Smooth muscle cell (in vitro differentiated cells): ENCODE measurements around the gene ARHGAP15. TPM values are rescaled to one million over a fixed set of nuclear protein-coding genes. Genes with fewer than 3 reads are reported as not detected.
"Not testable (repeated sequence)": the region's sequence is repeated elsewhere in the genome, so short reads cannot be mapped to it uniquely, and the experiment has no call there.

ENCODE experiments used
- DNase-seq: peaks from one replicate; lab custom pipeline; 2025; ENCODE audit not compliant: unreplicated experiment; lab: John Stamatoyannopoulos, UW
- H2AFZ ChIP-seq: fragments of 200-600 bp; sonication (generic); 2 replicates; pipeline ENCODE4 v1.6.0; 2016; ENCODE audit warnings: antibody characterized with exemption, low read depth, mild to moderate bottlenecking
- H3F3A ChIP-seq: fragments of 200-600 bp; sonication (generic); 2 replicates; pipeline ENCODE4 v1.6.0; 2017; ENCODE audit warnings: antibody characterized with exemption, low read depth
- H3K27ac ChIP-seq: fragments of 200-600 bp; sonication (generic); 2 replicates; pipeline ENCODE4 v1.5.1; 2016; ENCODE audit warnings: low read depth, mild to moderate bottlenecking
- H3K27me3 ChIP-seq: fragments of 200-600 bp; sonication (generic); 2 replicates; pipeline ENCODE4 v1.6.1; 2016; ENCODE audit warnings: low read depth, mild to moderate bottlenecking
- H3K36me3 ChIP-seq: fragments of 200-600 bp; sonication (generic); 2 replicates; pipeline ENCODE4 v1.5.1; 2016; ENCODE audit warnings: low read depth
- H3K4me1 ChIP-seq: fragments of 200-600 bp; sonication (generic); 2 replicates; pipeline ENCODE4 v1.5.1; 2016; ENCODE audit warnings: low read depth
- H3K4me2 ChIP-seq: fragments of 200-600 bp; sonication (generic); 2 replicates; pipeline ENCODE4 v1.6.0; 2016; ENCODE audit warnings: mild to moderate bottlenecking
- H3K4me3 ChIP-seq: fragments of 200-600 bp; sonication (generic); 2 replicates; pipeline ENCODE4 v1.5.1; 2016; ENCODE audit warnings: mild to moderate bottlenecking
- H3K79me2 ChIP-seq: fragments of 200-600 bp; sonication (generic); 2 replicates; pipeline ENCODE4 v1.6.0; 2016; ENCODE audit warnings: low read depth, mild to moderate bottlenecking
- H3K9ac ChIP-seq: fragments of 200-600 bp; sonication (generic); 2 replicates; pipeline ENCODE4 v1.6.0; 2016; ENCODE audit warnings: low read depth
- H3K9me3 ChIP-seq: fragments of 200-600 bp; sonication (generic); replicated peaks from 2 replicates; pipeline ENCODE4 v1.5.1; 2016; ENCODE audit warnings: low read depth
- H4K20me1 ChIP-seq: fragments of 200-600 bp; sonication (generic); 2 replicates; pipeline ENCODE4 v1.6.0; 2016; ENCODE audit warnings: low read depth
- WGBS: methylation state at CpG from one replicate; pipeline ENCODE4 v1.1.7; 2016; ENCODE audit warnings: low lambda C conversion rate; 5-methylcytosine and 5-hydroxymethylcytosine counted together
- polyA plus RNA-seq: library from polyadenylated mRNA; unstranded; fragments of >200 nt; fragmentation: Nextera tagmentation; extraction: Ambion mirVana; gene quantifications from 2 replicates; pipeline ENCODE4 v1.2.1, GENCODE V29; 2016
- total RNA-seq: library from RNA; depleted of rRNA; stranded (reverse); fragments of >200 nt; gene quantifications from 2 replicates; pipeline ENCODE4 v1.2.3, GENCODE V29; 2014
- TF ChIP-seq, protein P1 (sequence below): fragments of 200-600 bp; sonication (generic); IDR thresholded peaks from 2 replicates; pipeline ENCODE4 v1.5.1; 2017; ENCODE audit warnings: borderline replicate concordance, mild to moderate bottlenecking, antibody characterized with exemption; ENCODE audit not compliant: insufficient read depth, poor library complexity, severe bottlenecking

ARHGAP15 gene
- total and polyA plus RNA-seq, 2 experiments from 2014 or later = not detected

DNA sequence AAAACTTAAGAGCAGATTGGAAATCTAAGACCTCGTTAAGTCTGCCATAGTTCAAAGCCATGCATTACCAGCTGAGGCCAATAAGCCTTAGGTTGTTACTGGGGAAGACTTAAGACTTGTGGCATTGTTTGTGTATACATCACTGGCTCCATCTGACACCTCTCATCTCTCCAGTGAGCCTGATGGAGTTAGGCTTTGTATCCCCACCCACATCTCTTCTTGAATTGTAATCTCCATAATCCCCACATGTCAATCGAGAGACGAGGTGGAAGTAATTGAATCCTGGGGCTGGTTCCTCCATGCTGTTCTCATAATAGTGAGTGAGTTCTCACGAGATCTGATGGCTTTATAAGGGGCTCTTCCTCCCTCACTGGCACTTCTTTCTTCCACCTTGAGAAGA, 404.6 kb downstream of the ARHGAP15 start:
- Histone ChIP-seq H3F3A (no peaks in the 10 kb centered on the region), H3K9me3 (no peaks in the 10 kb centered on the region), H4K20me1 (no peaks in the 10 kb centered on the region), H3K79me2 (no peaks in the 10 kb centered on the region), H3K4me3 (no peak overlapping the region), H3K4me2 (no peak overlapping the region), H3K9ac (no peak overlapping the region), H3K4me1 (peaks cover 5% of the 10 kb centered on the region), H3K27me3 (no peaks in the 10 kb centered on the region), H3K36me3 (no peaks in the 10 kb centered on the region), H3K27ac (no peak overlapping the region), H2AFZ (no peak overlapping the region)
- 76% methylated on average over 4 of the region's 4 CpGs for WGBS
- TF ChIP-seq, protein P1, sequence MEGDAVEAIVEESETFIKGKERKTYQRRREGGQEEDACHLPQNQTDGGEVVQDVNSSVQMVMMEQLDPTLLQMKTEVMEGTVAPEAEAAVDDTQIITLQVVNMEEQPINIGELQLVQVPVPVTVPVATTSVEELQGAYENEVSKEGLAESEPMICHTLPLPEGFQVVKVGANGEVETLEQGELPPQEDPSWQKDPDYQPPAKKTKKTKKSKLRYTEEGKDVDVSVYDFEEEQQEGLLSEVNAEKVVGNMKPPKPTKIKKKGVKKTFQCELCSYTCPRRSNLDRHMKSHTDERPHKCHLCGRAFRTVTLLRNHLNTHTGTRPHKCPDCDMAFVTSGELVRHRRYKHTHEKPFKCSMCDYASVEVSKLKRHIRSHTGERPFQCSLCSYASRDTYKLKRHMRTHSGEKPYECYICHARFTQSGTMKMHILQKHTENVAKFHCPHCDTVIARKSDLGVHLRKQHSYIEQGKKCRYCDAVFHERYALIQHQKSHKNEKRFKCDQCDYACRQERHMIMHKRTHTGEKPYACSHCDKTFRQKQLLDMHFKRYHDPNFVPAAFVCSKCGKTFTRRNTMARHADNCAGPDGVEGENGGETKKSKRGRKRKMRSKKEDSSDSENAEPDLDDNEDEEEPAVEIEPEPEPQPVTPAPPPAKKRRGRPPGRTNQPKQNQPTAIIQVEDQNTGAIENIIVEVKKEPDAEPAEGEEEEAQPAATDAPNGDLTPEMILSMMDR = no peak
- no peak for DNase-seq

DNA sequence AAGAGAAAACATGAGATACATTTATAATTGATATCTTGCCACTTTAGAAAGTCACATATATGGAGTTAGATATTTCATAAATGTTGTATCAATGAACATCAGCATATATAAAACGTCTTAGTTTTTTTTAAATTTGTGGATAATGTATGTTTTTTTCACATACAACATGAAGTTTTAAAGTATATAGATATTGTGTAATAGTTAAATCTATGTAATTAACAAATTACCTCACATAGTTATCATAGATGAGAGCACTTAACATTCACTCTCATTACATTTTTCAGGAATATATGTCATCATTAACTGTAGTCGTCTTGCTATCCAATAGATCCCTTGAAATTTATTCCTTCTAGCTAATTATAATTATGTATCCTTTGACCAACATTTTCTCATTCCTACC, 406.6 kb downstream of the ARHGAP15 start:
- 95% methylated on average over 2 of the region's 2 CpGs for WGBS

DNA sequence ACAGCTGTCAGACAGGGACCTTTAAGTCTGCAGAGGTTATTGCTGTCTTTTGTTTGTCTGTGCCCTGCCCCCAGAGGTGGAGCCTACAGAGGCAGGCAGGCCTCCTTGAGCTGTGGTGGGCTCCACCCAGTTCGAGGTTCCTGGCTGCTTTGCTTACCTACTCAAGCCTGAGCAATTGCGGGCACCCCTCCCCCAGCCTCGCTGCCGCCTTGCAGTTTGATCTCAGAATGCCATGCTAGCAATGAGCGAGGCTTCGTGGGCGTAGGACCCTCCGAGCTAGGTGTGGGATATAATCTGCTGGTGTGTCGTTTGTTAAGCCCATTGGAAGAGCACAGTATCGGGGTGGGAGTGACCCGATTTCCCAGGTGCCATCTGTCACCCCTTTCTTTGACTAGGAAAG, 412.7 kb downstream of the ARHGAP15 start:
- not testable (repeated sequence) for H3K4me2 ChIP-seq, H3K27ac ChIP-seq, H3K9ac ChIP-seq, H3K9me3 ChIP-seq, DNase-seq, H3K4me3 ChIP-seq, H3K36me3 ChIP-seq, H4K20me1 ChIP-seq, H3K79me2 ChIP-seq, H2AFZ ChIP-seq, H3F3A ChIP-seq, H3K27me3 ChIP-seq
- 93% methylated on average over 11 of the region's 11 CpGs for WGBS
- H3K4me1 ChIP-seq = peaks cover 12% of the 10 kb centered on the region

More for the DNA sequence above, 406.6 kb downstream of the ARHGAP15 start:
- Histone ChIP-seq H3K9ac (no peak overlapping the region), H3K9me3 (no peaks in the 10 kb centered on the region), H3K4me3 (no peak overlapping the region), H2AFZ (no peak overlapping the region), H3K27ac (no peak overlapping the region), H3K79me2 (no peaks in the 10 kb centered on the region), H3K4me2 (no peak overlapping the region), H4K20me1 (no peaks in the 10 kb centered on the region), H3F3A (no peaks in the 10 kb centered on the region), H3K27me3 (no peaks in the 10 kb centered on the region), H3K4me1 (no peaks in the 10 kb centered on the region), H3K36me3 (no peaks in the 10 kb centered on the region)
- TF ChIP-seq, protein P1 = no peak
- DNase-seq = no peak

DNA sequence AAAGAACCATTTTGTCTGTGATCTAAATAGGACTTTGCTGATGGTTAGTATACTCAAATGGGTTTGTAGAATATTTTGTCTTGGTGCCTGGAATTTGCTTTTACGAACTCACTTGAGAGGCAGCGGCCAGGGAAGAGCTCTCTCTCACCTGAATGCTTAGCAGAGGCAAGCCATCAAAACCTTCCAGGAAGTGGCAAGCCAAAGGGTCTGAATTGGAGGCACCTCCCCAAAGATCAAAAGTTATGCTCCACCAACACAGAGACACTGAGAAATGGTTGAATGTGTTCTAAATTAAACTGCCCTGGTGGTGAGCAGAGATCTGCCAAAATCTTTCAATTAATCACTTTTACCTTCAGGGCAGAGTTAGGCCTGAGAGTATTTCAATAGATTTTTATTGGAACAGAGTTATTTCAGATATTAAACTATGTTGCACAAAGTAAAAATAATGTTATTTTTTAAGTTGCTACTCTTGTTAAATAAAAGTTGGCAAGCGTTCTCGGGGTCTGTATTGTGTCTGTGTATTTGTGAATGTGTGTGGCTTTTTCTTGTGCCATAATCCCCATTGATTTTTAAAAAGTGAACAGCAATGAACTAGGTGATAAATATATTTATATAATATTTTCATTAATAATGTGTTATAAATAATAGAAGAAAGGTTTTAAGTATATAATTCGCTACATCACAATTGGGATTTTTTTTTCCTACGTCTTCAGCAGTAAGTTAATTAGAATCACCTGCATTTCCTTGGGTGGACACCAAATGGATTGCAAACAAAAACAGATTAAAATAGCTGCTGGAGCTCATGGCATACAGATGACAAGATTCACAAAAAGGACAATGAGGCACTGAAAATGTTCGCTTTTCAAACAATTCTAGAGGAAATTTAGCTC, 416.1 kb downstream of the ARHGAP15 start:
- peak overlapping the region; percentile 24 for H3K4me2 ChIP-seq
- no peak overlapping the region for H3K9ac ChIP-seq
- no peak overlapping the region for H3K27ac ChIP-seq
- H3K9me3 ChIP-seq = no peaks in the 10 kb centered on the region
- H3K27me3 ChIP-seq = no peaks in the 10 kb centered on the region
- H3K79me2 ChIP-seq = no peaks in the 10 kb centered on the region
- H3K36me3 ChIP-seq = no peaks in the 10 kb centered on the region
- DNase-seq = no peak
- H3K4me1 ChIP-seq = peaks cover 12% of the 10 kb centered on the region
- peaks cover 3% of the 10 kb centered on the region for H3F3A ChIP-seq
- TF ChIP-seq, protein P1 = no peak
- no peak overlapping the region for H3K4me3 ChIP-seq
- WGBS = 94% methylated on average over 7 of the region's 7 CpGs
- no peaks in the 10 kb centered on the region for H4K20me1 ChIP-seq
- H2AFZ ChIP-seq = peak overlapping the region; percentile 62
